Activated naive CD8-positive, alpha-beta T cell treated with anti-CD3 and anti-CD28 coated beads for 36 hours (primary cell): Measurements from ENCODE around the gene TIMELESS. TPM values are rescaled to one million over a fixed set of nuclear protein-coding genes. Genes with fewer than 3 reads are reported as not detected.
"Not testable (repeated sequence)": the region's sequence is repeated elsewhere in the genome, so short reads cannot be mapped to it uniquely, and the experiment has no call there.

Experiments
- DNase-seq: peaks from one replicate; pipeline ENCODE4 v3.0.0; 2021
- H3K27ac Mint-ChIP-seq: one replicate; pipeline ENCODE4 v1.8.0; 2022; ENCODE audit warnings: mild to moderate bottlenecking, moderate library complexity, mixed read lengths
- H3K27me3 Mint-ChIP-seq: one replicate; pipeline ENCODE4 v1.8.0; 2022; ENCODE audit warnings: mild to moderate bottlenecking, mixed read lengths
- H3K36me3 Mint-ChIP-seq: one replicate; pipeline ENCODE4 v1.8.0; 2021; ENCODE audit warnings: mild to moderate bottlenecking, mixed read lengths
- H3K4me1 Mint-ChIP-seq: one replicate; pipeline ENCODE4 v1.8.0; 2021; ENCODE audit warnings: mixed read lengths
- H3K4me3 Mint-ChIP-seq: one replicate; pipeline ENCODE4 v1.8.0; 2022; ENCODE audit warnings: mild to moderate bottlenecking, moderate library complexity, mixed read lengths
- H3K9me3 Mint-ChIP-seq: one replicate; pipeline ENCODE4 v1.8.0; 2022; ENCODE audit warnings: mixed read lengths
- total RNA-seq, 2 experiments: library from RNA; stranded (reverse); gene quantifications; one replicate each; pipeline ENCODE4 v1.2.3, GENCODE V29; 2021

The TIMELESS gene, protein sequence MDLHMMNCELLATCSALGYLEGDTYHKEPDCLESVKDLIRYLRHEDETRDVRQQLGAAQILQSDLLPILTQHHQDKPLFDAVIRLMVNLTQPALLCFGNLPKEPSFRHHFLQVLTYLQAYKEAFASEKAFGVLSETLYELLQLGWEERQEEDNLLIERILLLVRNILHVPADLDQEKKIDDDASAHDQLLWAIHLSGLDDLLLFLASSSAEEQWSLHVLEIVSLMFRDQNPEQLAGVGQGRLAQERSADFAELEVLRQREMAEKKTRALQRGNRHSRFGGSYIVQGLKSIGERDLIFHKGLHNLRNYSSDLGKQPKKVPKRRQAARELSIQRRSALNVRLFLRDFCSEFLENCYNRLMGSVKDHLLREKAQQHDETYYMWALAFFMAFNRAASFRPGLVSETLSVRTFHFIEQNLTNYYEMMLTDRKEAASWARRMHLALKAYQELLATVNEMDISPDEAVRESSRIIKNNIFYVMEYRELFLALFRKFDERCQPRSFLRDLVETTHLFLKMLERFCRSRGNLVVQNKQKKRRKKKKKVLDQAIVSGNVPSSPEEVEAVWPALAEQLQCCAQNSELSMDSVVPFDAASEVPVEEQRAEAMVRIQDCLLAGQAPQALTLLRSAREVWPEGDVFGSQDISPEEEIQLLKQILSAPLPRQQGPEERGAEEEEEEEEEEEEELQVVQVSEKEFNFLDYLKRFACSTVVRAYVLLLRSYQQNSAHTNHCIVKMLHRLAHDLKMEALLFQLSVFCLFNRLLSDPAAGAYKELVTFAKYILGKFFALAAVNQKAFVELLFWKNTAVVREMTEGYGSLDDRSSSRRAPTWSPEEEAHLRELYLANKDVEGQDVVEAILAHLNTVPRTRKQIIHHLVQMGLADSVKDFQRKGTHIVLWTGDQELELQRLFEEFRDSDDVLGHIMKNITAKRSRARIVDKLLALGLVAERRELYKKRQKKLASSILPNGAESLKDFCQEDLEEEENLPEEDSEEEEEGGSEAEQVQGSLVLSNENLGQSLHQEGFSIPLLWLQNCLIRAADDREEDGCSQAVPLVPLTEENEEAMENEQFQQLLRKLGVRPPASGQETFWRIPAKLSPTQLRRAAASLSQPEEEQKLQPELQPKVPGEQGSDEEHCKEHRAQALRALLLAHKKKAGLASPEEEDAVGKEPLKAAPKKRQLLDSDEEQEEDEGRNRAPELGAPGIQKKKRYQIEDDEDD
- total RNA-seq, result 10 to 100 TPM; 57.6 to 59.8 TPM

DNA sequence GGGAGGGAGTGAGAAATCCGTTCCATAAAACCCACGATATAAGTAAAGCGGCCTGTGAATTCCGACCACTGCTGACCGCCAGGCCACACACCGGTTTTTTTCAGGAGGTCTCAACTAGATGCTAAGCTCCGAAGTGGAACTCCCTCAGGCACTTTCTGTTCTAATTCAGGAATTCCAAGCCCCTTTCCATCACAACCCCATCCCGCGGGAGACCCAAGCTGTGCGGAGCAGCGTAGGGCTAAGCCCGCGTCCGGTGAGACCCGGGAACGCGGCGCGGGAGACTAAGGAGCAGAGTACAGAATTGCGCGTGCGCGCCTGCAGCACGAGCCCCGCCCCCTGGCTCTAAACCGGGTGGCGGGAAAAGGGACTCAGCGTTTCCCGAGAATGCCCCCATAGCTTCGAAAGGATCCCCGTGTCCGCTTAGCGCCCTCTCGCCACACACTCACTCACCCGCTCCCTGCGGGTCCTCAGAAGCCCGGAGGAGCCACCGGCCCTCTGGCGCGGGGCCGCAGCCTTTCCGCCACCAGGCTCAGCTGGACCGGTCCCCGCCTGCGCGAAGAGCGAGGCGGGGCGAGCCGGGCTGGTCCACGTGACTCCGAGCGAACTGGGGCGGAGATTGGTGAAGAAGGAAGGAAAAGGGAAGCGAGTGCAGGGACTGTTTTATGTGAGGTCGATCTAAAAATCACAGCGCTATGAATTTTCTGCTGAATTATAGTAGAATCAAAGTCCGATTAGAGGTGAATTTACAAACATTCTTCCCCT is at the start of gene TIMELESS:
Gene TIMELESS, minus strand, starts transcription at position 567 of the 762 bp plus-strand sequence. CDS start 15,256 bp downstream, outside the sequence.
- Mint-ChIP-seq H3K27me3 (no peaks in the 10 kb centered on the region), H3K9me3 (peaks cover 4% of the 10 kb centered on the region), H3K4me1 (peaks cover 15% of the 10 kb centered on the region), H3K36me3 (peaks cover 23% of the 10 kb centered on the region), H3K27ac (peak within 1 kb of the TSS; percentile 93), H3K4me3 (peak within 1 kb of the TSS; percentile 91)
- DNase-seq, result peak; percentile 90

- H3K36me3 Mint-ChIP-seq, H3K4me3 Mint-ChIP-seq, H3K9me3 Mint-ChIP-seq, H3K4me1 Mint-ChIP-seq, H3K27me3 Mint-ChIP-seq, H3K27ac Mint-ChIP-seq, DNase-seq: not testable (repeated sequence)
These were observed 49.1 kb upstream of the TIMELESS start for GRCh38 chr12:56498126-56498902.

GRCh38 chr12:56496704-56497103 is 47.5 kb upstream of the TIMELESS start:
- not testable (repeated sequence) for H3K36me3 Mint-ChIP-seq, H3K9me3 Mint-ChIP-seq, H3K4me3 Mint-ChIP-seq, H3K4me1 Mint-ChIP-seq, H3K27ac Mint-ChIP-seq
- peak; percentile 19 for DNase-seq
- peaks cover 11% of the 10 kb centered on the region for H3K27me3 Mint-ChIP-seq

DNA sequence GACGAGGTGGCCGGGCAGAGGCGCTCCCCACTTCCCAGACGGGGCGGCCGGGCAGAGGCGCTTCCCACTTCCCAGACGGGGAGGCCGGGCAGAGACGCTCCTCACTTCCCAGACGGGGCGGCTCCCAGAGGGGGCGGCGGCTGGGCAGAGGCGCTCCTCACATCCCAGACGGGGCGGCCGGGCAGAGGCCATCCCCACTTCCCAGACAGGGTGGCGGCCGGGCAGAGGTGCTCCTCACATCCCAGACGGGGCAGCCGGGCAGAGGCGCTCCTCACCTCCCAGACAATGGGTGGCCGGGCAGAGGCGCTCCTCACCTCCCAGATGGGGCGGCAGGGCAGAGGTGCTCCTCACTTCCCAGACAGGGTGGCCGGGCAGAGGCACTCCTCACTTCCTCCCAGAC is 45.3 kb upstream of the TIMELESS start:
- H3K4me3 Mint-ChIP-seq, DNase-seq, H3K9me3 Mint-ChIP-seq: not testable (repeated sequence)

GRCh38 chr12:56494106-56494415 is 44.8 kb upstream of the TIMELESS start:
- not testable (repeated sequence) for H3K36me3 Mint-ChIP-seq, H3K4me1 Mint-ChIP-seq, H3K27ac Mint-ChIP-seq, DNase-seq, H3K9me3 Mint-ChIP-seq, H3K4me3 Mint-ChIP-seq
- H3K27me3 Mint-ChIP-seq, result peaks cover 35% of the 10 kb centered on the region

More for the DNA sequence above, 45.3 kb upstream of the TIMELESS start:
- H3K27ac Mint-ChIP-seq, H3K36me3 Mint-ChIP-seq, H3K4me1 Mint-ChIP-seq: not testable (repeated sequence)
- peaks cover 31% of the 10 kb centered on the region for H3K27me3 Mint-ChIP-seq

DNA sequence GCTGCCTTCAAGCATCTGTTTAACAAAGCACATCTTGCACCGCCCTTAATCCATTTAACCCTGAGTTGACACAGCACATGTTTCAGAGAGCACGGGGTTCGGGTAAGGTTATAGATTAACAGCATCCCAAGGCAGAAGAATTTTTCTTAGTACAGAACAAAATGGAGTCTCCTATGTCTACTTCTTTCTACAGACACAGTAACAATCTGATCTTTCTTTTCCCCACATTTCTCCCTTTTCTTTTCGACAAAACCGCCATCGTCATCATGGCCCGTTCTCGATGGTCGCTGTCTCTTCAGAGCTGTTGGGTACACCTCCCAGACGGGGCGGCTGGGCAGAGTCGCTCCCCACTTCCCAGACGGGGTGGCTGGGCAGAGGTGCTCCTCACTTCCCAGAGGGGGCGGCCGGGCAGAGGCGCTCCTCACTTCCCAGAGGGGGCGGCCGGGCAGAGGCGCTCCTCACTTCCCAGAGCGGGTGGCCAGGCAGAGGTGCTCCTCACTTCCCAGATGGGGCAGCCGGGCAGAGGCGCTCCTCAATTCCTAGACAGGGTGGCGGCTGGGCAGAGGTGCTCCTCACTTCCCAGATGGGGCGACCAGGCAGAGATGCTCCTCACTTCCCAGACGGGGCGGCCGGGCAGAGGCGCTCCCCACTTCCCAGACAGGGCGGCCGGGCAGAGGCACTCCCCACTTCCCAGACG is 44.3 kb upstream of the TIMELESS start:
- not testable (repeated sequence) for H3K27ac Mint-ChIP-seq, H3K9me3 Mint-ChIP-seq

GRCh38 chr12:56490360-56490759 is 41.1 kb upstream of the TIMELESS start:
- H3K4me1 Mint-ChIP-seq, result peaks cover 11% of the 10 kb centered on the region
- peaks cover 47% of the 10 kb centered on the region for H3K27me3 Mint-ChIP-seq
- DNase-seq, result no peak
- peaks cover 4% of the 10 kb centered on the region for H3K9me3 Mint-ChIP-seq
- no peak overlapping the region for H3K4me3 Mint-ChIP-seq
- H3K27ac Mint-ChIP-seq, result no peak overlapping the region
- peaks cover 6% of the 10 kb centered on the region for H3K36me3 Mint-ChIP-seq

More for the DNA sequence above, 44.3 kb upstream of the TIMELESS start:
- not testable (repeated sequence) for H3K4me3 Mint-ChIP-seq, DNase-seq, H3K36me3 Mint-ChIP-seq, H3K4me1 Mint-ChIP-seq
- peaks cover 40% of the 10 kb centered on the region for H3K27me3 Mint-ChIP-seq

DNA sequence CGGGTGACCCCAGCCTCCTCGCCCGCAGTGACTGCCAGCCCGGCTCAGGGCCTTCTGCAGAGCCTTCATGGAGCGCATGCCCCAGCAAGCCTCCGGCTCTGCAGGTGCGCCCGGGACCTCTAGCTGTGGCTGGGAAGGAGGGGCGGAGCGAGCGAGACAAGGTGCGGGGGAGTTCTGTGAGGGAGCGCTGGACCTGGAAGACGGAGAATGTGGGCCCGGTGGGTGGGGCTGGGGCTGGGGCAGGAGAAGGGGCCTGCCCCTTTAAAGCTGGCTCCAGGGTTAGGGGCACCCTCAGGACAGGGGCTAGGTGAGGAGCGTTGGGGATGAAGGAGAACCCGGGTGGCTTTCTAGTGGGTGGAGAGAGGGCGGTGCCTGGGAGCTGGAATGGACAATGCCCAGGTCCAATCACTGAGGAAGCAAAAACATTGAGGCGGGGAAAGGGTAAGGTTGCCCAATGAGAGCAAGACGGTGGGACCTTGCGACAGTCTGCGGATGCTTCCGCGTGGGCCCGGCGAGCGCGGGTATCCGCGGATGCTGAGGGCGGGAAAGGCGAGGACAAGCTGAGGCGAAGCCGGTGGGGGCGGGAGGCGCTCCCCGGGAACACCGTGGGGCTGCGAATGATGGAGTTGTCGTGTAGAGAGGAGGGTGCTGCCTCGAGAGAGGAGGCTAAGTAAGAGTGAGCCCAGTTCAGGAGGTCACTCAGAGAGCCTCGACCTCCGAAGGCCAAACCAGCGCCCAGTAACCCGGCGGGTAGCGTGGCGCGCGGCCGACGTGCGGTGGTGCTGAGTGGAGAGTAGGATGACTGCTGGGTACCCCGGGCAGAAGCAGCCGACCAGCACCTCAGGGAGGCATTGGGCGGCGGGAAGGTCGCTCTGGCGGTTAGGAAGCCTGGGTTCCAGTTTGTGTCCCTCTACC is 39.1 kb upstream of the TIMELESS start, which contains the start of gene GLS2:
Gene GLS2, minus strand, starts transcription at position 121 of the 915 bp plus-strand sequence. Its CDS starts 43 bp downstream, at position 78.
- peaks cover 47% of the 10 kb centered on the region for H3K27me3 Mint-ChIP-seq
- peaks cover 11% of the 10 kb centered on the region for H3K4me1 Mint-ChIP-seq
- DNase-seq, result peak; percentile 73
- peaks cover 6% of the 10 kb centered on the region for H3K36me3 Mint-ChIP-seq
- peak within 1 kb of the TSS; percentile 84 for H3K4me3 Mint-ChIP-seq
- H3K9me3 Mint-ChIP-seq, result peaks cover 4% of the 10 kb centered on the region
- peak within 1 kb of the TSS; percentile 30 for H3K27ac Mint-ChIP-seq

- peaks cover 4% of the 10 kb centered on the region for H3K9me3 Mint-ChIP-seq
- H3K4me1 Mint-ChIP-seq, result peaks cover 11% of the 10 kb centered on the region
- peaks cover 44% of the 10 kb centered on the region for H3K27me3 Mint-ChIP-seq
- peak overlapping the region; percentile 84 for H3K4me3 Mint-ChIP-seq
- H3K27ac Mint-ChIP-seq, result peak overlapping the region; percentile 30
- peak; percentile 32 for DNase-seq
- H3K36me3 Mint-ChIP-seq, result peaks cover 6% of the 10 kb centered on the region
These were observed 38.3 kb upstream of the TIMELESS start for GRCh38 chr12:56487448-56488040.

DNA sequence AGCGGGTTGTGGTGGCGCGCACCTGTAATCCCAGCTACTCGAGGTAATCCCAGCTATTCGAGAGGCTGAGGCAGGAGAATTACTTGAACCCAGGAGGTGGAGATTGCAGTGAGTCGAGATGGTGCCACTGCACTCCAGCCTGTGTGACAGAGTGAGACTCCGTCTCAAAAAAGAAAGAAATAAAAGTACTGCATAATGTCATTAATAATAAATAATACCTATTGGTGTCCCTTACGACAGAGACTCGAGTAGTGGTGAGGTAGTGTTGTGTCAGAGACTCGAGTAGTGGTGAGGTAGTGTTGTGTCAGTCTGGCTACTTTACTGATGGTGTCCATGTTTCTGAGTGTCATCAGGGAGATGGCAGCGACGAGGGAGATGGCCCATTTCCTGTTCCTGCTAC is 37.5 kb upstream of the TIMELESS start:
- peaks cover 4% of the 10 kb centered on the region for H3K9me3 Mint-ChIP-seq
- H3K27me3 Mint-ChIP-seq, result peaks cover 41% of the 10 kb centered on the region
- no peak overlapping the region for H3K4me3 Mint-ChIP-seq
- H3K4me1 Mint-ChIP-seq, result peaks cover 11% of the 10 kb centered on the region
- peaks cover 6% of the 10 kb centered on the region for H3K36me3 Mint-ChIP-seq
- H3K27ac Mint-ChIP-seq, result no peak overlapping the region
- no peak for DNase-seq

- peaks cover 8% of the 10 kb centered on the region for H3K36me3 Mint-ChIP-seq
- no peak for DNase-seq
- peaks cover 21% of the 10 kb centered on the region for H3K4me1 Mint-ChIP-seq
- peaks cover 4% of the 10 kb centered on the region for H3K9me3 Mint-ChIP-seq
- H3K27ac Mint-ChIP-seq, result no peak overlapping the region
- H3K4me3 Mint-ChIP-seq, result no peak overlapping the region
- peaks cover 22% of the 10 kb centered on the region for H3K27me3 Mint-ChIP-seq
These were observed 35.3 kb upstream of the TIMELESS start for GRCh38 chr12:56484566-56484965.

GRCh38 chr12:56479625-56480024 is 30.4 kb upstream of the TIMELESS start:
- peaks cover 2% of the 10 kb centered on the region for H3K36me3 Mint-ChIP-seq
- H3K27ac Mint-ChIP-seq, result no peak overlapping the region
- no peak for DNase-seq
- no peak overlapping the region for H3K4me3 Mint-ChIP-seq
- H3K4me1 Mint-ChIP-seq, result peaks cover 15% of the 10 kb centered on the region
- no peaks in the 10 kb centered on the region for H3K27me3 Mint-ChIP-seq
- H3K9me3 Mint-ChIP-seq, result no peaks in the 10 kb centered on the region
